Mammary epithelial cell (primary cell): Measurements from ENCODE around the gene CROCC.

Experiments used
- EZH2 ChIP-seq: IDR thresholded peaks from 2 replicates; pipeline ENCODE4 v1.6.1; 2012; ENCODE audit warnings: low read length, inconsistent platforms, borderline replicate concordance
- TF ChIP-seq, protein P1 (sequence below), 2 donors: IDR thresholded peaks in 1 of 2; conservative IDR thresholded peaks in 1 of 2; 2 replicates each; pipeline ENCODE4 v1.5.1; 2011 to 2012; ENCODE audit warnings: inconsistent platforms in 2 of 2, low read length in 2 of 2, mild to moderate bottlenecking in 2 of 2, control low read depth in 1 of 2, low read depth in 1 of 2; ENCODE audit not compliant: insufficient read depth in 1 of 2; ENCODE audit errors: extremely low read depth in 1 of 2

DNA sequence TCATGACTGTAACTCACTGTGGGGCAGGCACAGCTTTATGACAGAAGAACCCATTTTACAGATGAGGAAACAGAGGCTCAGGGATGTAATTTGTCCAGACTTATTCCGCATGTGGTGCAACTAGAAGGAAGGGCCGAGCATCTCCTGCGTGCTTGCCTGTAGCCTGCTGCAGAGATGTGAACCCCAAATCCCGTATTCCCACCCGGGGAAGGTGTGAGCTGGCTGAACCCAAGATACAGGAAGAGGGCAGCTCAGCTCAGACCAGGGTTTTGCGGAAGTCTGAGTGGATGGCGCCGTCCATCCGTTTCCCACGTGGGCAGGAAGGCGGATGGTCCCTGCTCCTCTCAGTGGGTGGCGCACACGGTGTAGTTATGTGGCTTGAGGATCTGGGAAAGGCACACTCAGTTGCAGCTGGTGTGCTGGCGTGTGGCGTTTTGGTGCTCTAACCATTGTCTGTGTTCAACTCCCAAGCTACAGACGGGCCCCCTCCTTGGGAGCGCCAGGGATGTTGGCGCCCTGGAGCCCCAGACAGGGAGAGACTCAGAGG lies 1.2 kb downstream of the CROCC start:
- TF ChIP-seq, protein P1, sequence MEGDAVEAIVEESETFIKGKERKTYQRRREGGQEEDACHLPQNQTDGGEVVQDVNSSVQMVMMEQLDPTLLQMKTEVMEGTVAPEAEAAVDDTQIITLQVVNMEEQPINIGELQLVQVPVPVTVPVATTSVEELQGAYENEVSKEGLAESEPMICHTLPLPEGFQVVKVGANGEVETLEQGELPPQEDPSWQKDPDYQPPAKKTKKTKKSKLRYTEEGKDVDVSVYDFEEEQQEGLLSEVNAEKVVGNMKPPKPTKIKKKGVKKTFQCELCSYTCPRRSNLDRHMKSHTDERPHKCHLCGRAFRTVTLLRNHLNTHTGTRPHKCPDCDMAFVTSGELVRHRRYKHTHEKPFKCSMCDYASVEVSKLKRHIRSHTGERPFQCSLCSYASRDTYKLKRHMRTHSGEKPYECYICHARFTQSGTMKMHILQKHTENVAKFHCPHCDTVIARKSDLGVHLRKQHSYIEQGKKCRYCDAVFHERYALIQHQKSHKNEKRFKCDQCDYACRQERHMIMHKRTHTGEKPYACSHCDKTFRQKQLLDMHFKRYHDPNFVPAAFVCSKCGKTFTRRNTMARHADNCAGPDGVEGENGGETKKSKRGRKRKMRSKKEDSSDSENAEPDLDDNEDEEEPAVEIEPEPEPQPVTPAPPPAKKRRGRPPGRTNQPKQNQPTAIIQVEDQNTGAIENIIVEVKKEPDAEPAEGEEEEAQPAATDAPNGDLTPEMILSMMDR (conservative IDR thresholded peaks at IDR 0.05 in 1 of 2, IDR thresholded peaks at IDR 0.05 in 1 of 2; ENCODE audit: extremely low read depth in 1 of 2, insufficient read depth in 1 of 2, low read depth in 1 of 2, low read length in 2 of 2) = no peak
- TF ChIP-seq EZH2 = no peak
